Esophagus muscularis mucosa (tissue), 4 donors: ENCODE data around the gene PLXNA1.

Experiments
- CTCF ChIP-seq, 3 experiments: fragments of 200-600 bp in 2 of 3; fragments of 450-650 bp in 1 of 3; sonication (generic) in 2 of 3; IDR thresholded peaks; one replicate each; pipeline ENCODE4 v1.5.1; 2017 to 2019; ENCODE audit warnings: antibody characterized with exemption in 3 of 3, mild to moderate bottlenecking in 2 of 3, moderate library complexity in 1 of 3
- EP300 ChIP-seq: sonication (generic); formaldehyde crosslinking; IDR thresholded peaks from one replicate; pipeline ENCODE4 v1.6.1; 2017; ENCODE audit warnings: antibody characterized with exemption
- POLR2A ChIP-seq: fragments of 450-650 bp; IDR thresholded peaks from one replicate; pipeline ENCODE4 v1.6.1; 2017; ENCODE audit warnings: antibody characterized with exemption, moderate library complexity, mild to moderate bottlenecking, low read depth
- POLR2AphosphoS5 ChIP-seq, 2 donors: sonication (generic); formaldehyde crosslinking; IDR thresholded peaks; one replicate each; pipeline ENCODE4 v1.6.1; 2017; ENCODE audit warnings: antibody characterized with exemption in 2 of 2

GRCh38 chr3:126998728-126999127 lies 15.8 kb downstream of the PLXNA1 start:
- TF ChIP-seq CTCF (IDR thresholded peaks at IDR 0.05) (no peak), POLR2AphosphoS5 (IDR thresholded peaks at IDR 0.05) (no peak), POLR2A (no peak), EP300 (no peak)
